Measurements from ENCODE around the gene NSA2. TPM values are rescaled to one million over a fixed set of nuclear protein-coding genes. Genes with fewer than 3 reads are reported as not detected.

The NSA2 gene
- total RNA-seq, 1 donor from 2014 or later = 45.9 TPM

DNA sequence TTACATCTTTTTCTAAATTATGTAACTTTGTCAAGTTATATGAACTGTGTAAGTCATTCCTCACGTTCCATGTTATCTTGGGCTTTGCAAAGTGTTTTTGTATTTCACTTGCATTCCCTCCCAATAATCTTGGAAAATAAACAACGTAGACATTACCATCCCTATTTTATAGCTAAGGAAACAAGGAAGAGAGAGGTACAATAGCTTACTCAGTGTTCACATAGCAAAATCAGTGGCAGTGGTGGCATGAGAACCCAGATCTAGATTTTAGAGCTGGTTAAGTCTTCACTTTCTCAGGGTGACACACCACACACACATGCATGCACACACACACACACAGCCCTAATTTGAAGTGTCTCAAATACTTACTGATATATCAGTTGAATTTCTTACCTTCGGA is 34.1 kb downstream of the NSA2 start:
- Histone ChIP-seq H3K27me3 (ENCODE audit: control insufficient read depth in 3 of 3, insufficient read depth in 3 of 3, low read length in 3 of 3) (peaks cover 0 to 5% (median 0%) of the 10 kb centered on the region in 3 donors), H3K9ac (ENCODE audit: low read depth in 1 of 3, low read length in 3 of 3) (no peak overlapping the region), H3K4me1 (ENCODE audit: control insufficient read depth in 3 of 3, insufficient read depth in 3 of 3, low read length in 3 of 3) (no peaks in the 10 kb centered on the region), H3K36me3 (ENCODE audit: control insufficient read depth in 3 of 3, insufficient read depth in 3 of 3, low read length in 3 of 3) (no peaks in the 10 kb centered on the region), H3K4me3 (ENCODE audit: low read length in 3 of 3) (no peak overlapping the region), H3K9me3 (ENCODE audit: control insufficient read depth in 3 of 3, low read length in 3 of 3) (no peaks in the 10 kb centered on the region), H3K27ac (ENCODE audit: low read depth, low read length) (no peak overlapping the region)

GRCh38 chr5:74801941-74802340 is 34.9 kb downstream of the NSA2 start:
- no peaks in the 10 kb centered on the region for H3K36me3 ChIP-seq (ENCODE audit: control insufficient read depth in 3 of 3, insufficient read depth in 3 of 3, low read length in 3 of 3)
- no peaks in the 10 kb centered on the region for H3K4me1 ChIP-seq (ENCODE audit: control insufficient read depth in 3 of 3, insufficient read depth in 3 of 3, low read length in 3 of 3)
- H3K27me3 ChIP-seq (ENCODE audit: control insufficient read depth in 3 of 3, insufficient read depth in 3 of 3, low read length in 3 of 3) = peaks cover 0 to 5% (median 0%) of the 10 kb centered on the region in 3 donors
- no peak overlapping the region for H3K27ac ChIP-seq (ENCODE audit: low read depth, low read length)
- no peak overlapping the region for H3K4me3 ChIP-seq (ENCODE audit: low read length in 3 of 3)
- no peaks in the 10 kb centered on the region for H3K9me3 ChIP-seq (ENCODE audit: control insufficient read depth in 3 of 3, low read length in 3 of 3)
- no peak overlapping the region for H3K9ac ChIP-seq (ENCODE audit: low read depth in 1 of 3, low read length in 3 of 3)

GRCh38 chr5:74810915-74811314 is 43.9 kb downstream of the NSA2 start:
- Histone ChIP-seq H3K9ac (ENCODE audit: low read depth in 1 of 3, low read length in 3 of 3) (no peak overlapping the region), H3K4me3 (ENCODE audit: low read length in 3 of 3) (no peak overlapping the region), H3K27me3 (ENCODE audit: control insufficient read depth in 3 of 3, insufficient read depth in 3 of 3, low read length in 3 of 3) (no peaks in the 10 kb centered on the region), H3K36me3 (ENCODE audit: control insufficient read depth in 3 of 3, insufficient read depth in 3 of 3, low read length in 3 of 3) (no peaks in the 10 kb centered on the region), H3K9me3 (ENCODE audit: control insufficient read depth in 3 of 3, low read length in 3 of 3) (no peaks in the 10 kb centered on the region), H3K27ac (ENCODE audit: low read depth, low read length) (no peak overlapping the region), H3K4me1 (ENCODE audit: control insufficient read depth in 3 of 3, insufficient read depth in 3 of 3, low read length in 3 of 3) (no peaks in the 10 kb centered on the region)

DNA sequence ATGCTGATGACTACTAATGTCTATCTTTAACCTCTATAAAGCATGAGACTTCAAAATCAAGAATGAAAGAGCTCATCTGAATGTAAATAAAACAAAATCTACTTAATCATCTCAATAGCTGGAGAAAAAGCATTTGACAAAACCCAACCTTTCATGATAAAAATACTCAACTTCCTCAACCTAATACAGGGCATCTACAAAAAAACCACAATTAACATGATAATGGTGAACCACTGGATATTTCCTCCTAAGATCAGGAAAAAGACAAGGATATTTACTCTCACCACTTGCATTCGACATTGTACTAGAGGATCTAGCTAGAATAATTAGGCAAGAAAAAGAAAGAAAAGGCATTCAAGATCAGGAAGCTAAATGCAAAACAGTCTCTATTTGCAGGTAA is 49.8 kb downstream of the NSA2 start:
- Histone ChIP-seq H3K36me3 (ENCODE audit: control insufficient read depth in 3 of 3, insufficient read depth in 3 of 3, low read length in 3 of 3) (no peaks in the 10 kb centered on the region), H3K4me1 (ENCODE audit: control insufficient read depth in 3 of 3, insufficient read depth in 3 of 3, low read length in 3 of 3) (no peaks in the 10 kb centered on the region)

GRCh38 chr5:74822288-74822687 is 55.2 kb downstream of the NSA2 start:
- Histone ChIP-seq H3K9ac (ENCODE audit: low read depth in 1 of 3, low read length in 3 of 3) (no peak overlapping the region), H3K4me1 (ENCODE audit: control insufficient read depth in 3 of 3, insufficient read depth in 3 of 3, low read length in 3 of 3) (no peaks in the 10 kb centered on the region), H3K27me3 (ENCODE audit: control insufficient read depth in 3 of 3, insufficient read depth in 3 of 3, low read length in 3 of 3) (no peaks in the 10 kb centered on the region), H3K36me3 (ENCODE audit: control insufficient read depth in 3 of 3, insufficient read depth in 3 of 3, low read length in 3 of 3) (no peaks in the 10 kb centered on the region), H3K9me3 (ENCODE audit: control insufficient read depth in 3 of 3, low read length in 3 of 3) (no peaks in the 10 kb centered on the region), H3K4me3 (ENCODE audit: low read length in 3 of 3) (no peak overlapping the region), H3K27ac (ENCODE audit: low read depth, low read length) (no peak overlapping the region)

More for the DNA sequence above, 49.8 kb downstream of the NSA2 start:
- H3K9ac ChIP-seq (ENCODE audit: low read depth in 1 of 3, low read length in 3 of 3) = no peak overlapping the region
- H3K27me3 ChIP-seq (ENCODE audit: control insufficient read depth in 3 of 3, insufficient read depth in 3 of 3, low read length in 3 of 3) = no peaks in the 10 kb centered on the region
- no peak overlapping the region for H3K4me3 ChIP-seq (ENCODE audit: low read length in 3 of 3)
- H3K9me3 ChIP-seq (ENCODE audit: control insufficient read depth in 3 of 3, low read length in 3 of 3) = no peaks in the 10 kb centered on the region
- H3K27ac ChIP-seq (ENCODE audit: low read depth, low read length) = no peak overlapping the region

DNA sequence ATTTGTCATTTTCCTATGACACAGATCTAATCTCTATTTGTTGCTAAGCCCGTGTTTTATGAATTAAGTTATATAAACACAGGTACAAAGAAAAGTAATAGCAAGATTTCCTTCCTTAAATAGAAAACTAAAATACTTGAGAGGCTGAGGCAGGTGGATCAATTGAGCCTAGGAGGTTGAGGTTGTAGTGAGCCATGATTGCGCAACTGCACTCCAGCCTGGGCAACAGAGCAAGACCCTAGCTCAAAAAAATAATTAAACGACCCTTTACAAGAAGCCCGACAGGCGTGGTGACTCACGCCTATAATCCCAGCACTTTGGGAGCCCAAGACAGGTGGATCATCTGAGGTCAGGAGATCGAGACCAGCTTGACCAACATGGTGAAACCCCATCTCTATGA is 62.4 kb downstream of the NSA2 start:
- no peak overlapping the region for H3K27ac ChIP-seq (ENCODE audit: low read depth, low read length)
- no peak overlapping the region for H3K9ac ChIP-seq (ENCODE audit: low read depth in 1 of 3, low read length in 3 of 3)
- no peaks in the 10 kb centered on the region for H3K9me3 ChIP-seq (ENCODE audit: control insufficient read depth in 3 of 3, low read length in 3 of 3)
- H3K4me1 ChIP-seq (ENCODE audit: control insufficient read depth in 3 of 3, insufficient read depth in 3 of 3, low read length in 3 of 3) = no peaks in the 10 kb centered on the region
- no peaks in the 10 kb centered on the region for H3K27me3 ChIP-seq (ENCODE audit: control insufficient read depth in 3 of 3, insufficient read depth in 3 of 3, low read length in 3 of 3)
- H3K4me3 ChIP-seq (ENCODE audit: low read length in 3 of 3) = no peak overlapping the region
- no peaks in the 10 kb centered on the region for H3K36me3 ChIP-seq (ENCODE audit: control insufficient read depth in 3 of 3, insufficient read depth in 3 of 3, low read length in 3 of 3)

Small RNAs within 50 kb of the gene (small RNA-seq; reads per million reads assigned to genes)
- gene RNU6-658P = not detected

Other genes with a start within 250 kb of the NSA2 start
- gene ENC1, start 126.5 kb upstream of the NSA2 start, total RNA-seq = 35.5 TPM
- gene HEXB, start 82.0 kb upstream of the NSA2 start, total RNA-seq = 42.3 TPM
- 31.8 TPM for gene GFM2, start 132 bp upstream of the NSA2 start, total RNA-seq
- gene FAM169A, start 99.1 kb downstream of the NSA2 start, total RNA-seq = 0.52 TPM

Data from skeletal muscle tissue (tissue), 5 donors.